Neuronal stem cell (in vitro differentiated cells): ENCODE data around the gene ADIPOR2.
A peak's percentile ranks its signal among the peaks of the same experiment; 100 is the strongest.

ENCODE experiments used
- DNase-seq: peaks from one replicate; pipeline ENCODE4 v3.0.0-alpha.2; 2013; ENCODE audit warnings: low spot score
- H2AFZ ChIP-seq: one replicate; pipeline ENCODE4 v1.6.1; 2013; ENCODE audit warnings: mild to moderate bottlenecking, low read length, inconsistent platforms
- H2AK5ac ChIP-seq: 2 replicates; pipeline ENCODE4 v1.6.1; 2013; ENCODE audit warnings: low read depth, mild to moderate bottlenecking, inconsistent platforms, low read length, moderate library complexity, mixed read lengths
- H2BK120ac ChIP-seq: 2 replicates; pipeline ENCODE4 v1.6.1; 2013; ENCODE audit warnings: low read depth, mild to moderate bottlenecking, inconsistent platforms, low read length, moderate library complexity, mixed read lengths
- H2BK12ac ChIP-seq: one replicate; pipeline ENCODE4 v1.6.1; 2013; ENCODE audit warnings: low read length, inconsistent platforms
- H2BK15ac ChIP-seq: 2 replicates; pipeline ENCODE4 v1.6.1; 2013; ENCODE audit warnings: mild to moderate bottlenecking, low read length, inconsistent platforms, mixed read lengths
- H2BK5ac ChIP-seq: one replicate; pipeline ENCODE4 v1.6.1; 2013; ENCODE audit warnings: inconsistent platforms, mild to moderate bottlenecking, low read length, moderate library complexity
- H3K14ac ChIP-seq: one replicate; pipeline ENCODE4 v1.6.1; 2013; ENCODE audit warnings: low read length, inconsistent platforms
- H3K18ac ChIP-seq: 2 replicates; pipeline ENCODE4 v1.6.1; 2013; ENCODE audit warnings: low read length, inconsistent platforms
- H3K23ac ChIP-seq: 2 replicates; pipeline ENCODE4 v1.6.1; 2013; ENCODE audit warnings: low read depth, mild to moderate bottlenecking, mixed read lengths, low read length, inconsistent platforms; ENCODE audit not compliant: poor library complexity
- H3K27ac ChIP-seq: replicated peaks from 3 replicates; pipeline ENCODE4 v1.5.1; 2013; ENCODE audit warnings: low read length, inconsistent platforms
- H3K27me3 ChIP-seq, 3 experiments: 2 replicates each; pipeline ENCODE4 v1.6.1; 2013; ENCODE audit warnings: low read length in 3 of 3, mild to moderate bottlenecking in 2 of 3, inconsistent platforms in 1 of 3, low read depth in 1 of 3, mixed read lengths in 1 of 3, moderate library complexity in 1 of 3; ENCODE audit not compliant: control insufficient read depth in 3 of 3, insufficient read depth in 3 of 3
- H3K36me3 ChIP-seq, 2 donors: replicated peaks in 1 of 2; 2 replicates each; pipeline ENCODE4 v1.6.1; 2013; ENCODE audit warnings: low read length in 2 of 2; ENCODE audit not compliant: control insufficient read depth in 2 of 2, insufficient read depth in 2 of 2
- H3K4ac ChIP-seq: 2 replicates; pipeline ENCODE4 v1.6.1; 2013; ENCODE audit warnings: inconsistent platforms, mild to moderate bottlenecking, low read length, moderate library complexity
- H3K4me1 ChIP-seq, 2 donors: 1 replicate in 1 of 2; 2 replicates in 1 of 2; pipeline ENCODE4 v1.6.1; 2013; ENCODE audit warnings: low read length in 2 of 2, low read depth in 1 of 2; ENCODE audit not compliant: control insufficient read depth in 2 of 2, insufficient read depth in 1 of 2
- H3K4me2 ChIP-seq: one replicate; pipeline ENCODE4 v1.6.1; 2013; ENCODE audit warnings: mild to moderate bottlenecking, low read length, inconsistent platforms; ENCODE audit not compliant: insufficient read depth, poor library complexity, severe bottlenecking
- H3K4me3 ChIP-seq, 2 donors: 2 replicates each; pipeline ENCODE4 v1.5.1; 2013; ENCODE audit warnings: low read length in 2 of 2, mild to moderate bottlenecking in 2 of 2, inconsistent platforms in 1 of 2, moderate library complexity in 1 of 2
- H3K79me1 ChIP-seq: one replicate; pipeline ENCODE4 v1.6.1; 2013; ENCODE audit warnings: low read depth, mild to moderate bottlenecking, inconsistent platforms, low read length, moderate library complexity
- H3K9ac ChIP-seq: one replicate; pipeline ENCODE4 v1.6.1; 2013; ENCODE audit warnings: mild to moderate bottlenecking, low read depth, low read length, inconsistent platforms; ENCODE audit not compliant: poor library complexity
- H3K9me3 ChIP-seq, 2 donors: replicated peaks in 1 of 2; 2 replicates each; pipeline versions ENCODE3 to v1.6.1; 2013; ENCODE audit warnings: low read length in 2 of 2, mild to moderate bottlenecking in 2 of 2, inconsistent platforms in 1 of 2, low read depth in 1 of 2, mixed read lengths in 1 of 2, moderate library complexity in 1 of 2; ENCODE audit not compliant: control insufficient read depth in 2 of 2, insufficient read depth in 1 of 2
- H4K8ac ChIP-seq: one replicate; pipeline ENCODE4 v1.6.1; 2013; ENCODE audit warnings: low read depth, mild to moderate bottlenecking, inconsistent platforms, low read length, moderate library complexity
- H4K91ac ChIP-seq: one replicate; pipeline ENCODE4 v1.6.1; 2013; ENCODE audit warnings: low read length, low read depth, mild to moderate bottlenecking, inconsistent platforms; ENCODE audit not compliant: poor library complexity
- WGBS, 2 donors: extraction: QIAGEN DNeasy Blood & Tissue Kit; methylation state at CpG; one replicate each; pipeline ENCODE4 v1.1.7; 2013; ENCODE audit warnings: missing lambda C conversion rate in 2 of 2, mixed read lengths in 1 of 2; ENCODE audit not compliant: insufficient read length in 2 of 2, insufficient replicate concordance in 1 of 2; ENCODE audit errors: extremely low coverage in 2 of 2; 5-methylcytosine and 5-hydroxymethylcytosine counted together

Gene ADIPOR2

GRCh38 chr12:1809591-1810190, 118.8 kb downstream of the ADIPOR2 start:
- H3K4me3 ChIP-seq: no peak overlapping the region
- no peak overlapping the region for H3K14ac ChIP-seq
- H2BK12ac ChIP-seq: no peak overlapping the region
- no peak overlapping the region for H3K27ac ChIP-seq
- no peak overlapping the region for H3K4ac ChIP-seq
- no peak overlapping the region for H2AFZ ChIP-seq
- peaks cover 0 to 7% (median 0%) of the 10 kb centered on the region in 3 experiments for H3K27me3 ChIP-seq
- H4K8ac ChIP-seq: no peak overlapping the region
- H2BK5ac ChIP-seq: no peak overlapping the region
- no peak overlapping the region for H3K18ac ChIP-seq
- H3K4me2 ChIP-seq: no peak overlapping the region
- H2AK5ac ChIP-seq: no peak overlapping the region
- H3K23ac ChIP-seq: no peak overlapping the region
- no peaks in the 10 kb centered on the region for H3K36me3 ChIP-seq
- peaks cover 2% of the 10 kb centered on the region for H3K79me1 ChIP-seq
- no CpG with 5 or more reads among the region's 13 CpGs for WGBS, 2 donors
- H3K9me3 ChIP-seq: peaks cover 2 to 4% of the 10 kb centered on the region in 2 donors
- H2BK120ac ChIP-seq: no peak overlapping the region
- no peak overlapping the region for H4K91ac ChIP-seq
- peaks cover 1 to 3% of the 10 kb centered on the region in 2 donors for H3K4me1 ChIP-seq
- H2BK15ac ChIP-seq: no peak overlapping the region
- DNase-seq: no peak
- H3K9ac ChIP-seq: no peak overlapping the region

- H2BK15ac ChIP-seq: peak overlapping the region; percentile 20
- H3K4me3 ChIP-seq: peak overlapping the region in 1 of 2 donors; percentile 41
- no peak overlapping the region for H2BK5ac ChIP-seq
- H3K36me3 ChIP-seq: no peaks in the 10 kb centered on the region
- peaks cover 0 to 10% (median 0%) of the 10 kb centered on the region in 3 experiments for H3K27me3 ChIP-seq
- no peak overlapping the region for H4K8ac ChIP-seq
- H2BK120ac ChIP-seq: no peak overlapping the region
- peak overlapping the region; percentile 47 for H3K9ac ChIP-seq
- peak overlapping the region; percentile 20 for H3K18ac ChIP-seq
- DNase-seq: no peak
- no peak overlapping the region for H2AFZ ChIP-seq
- no peak overlapping the region for H2AK5ac ChIP-seq
- no peak overlapping the region for H3K4ac ChIP-seq
- peak overlapping the region; percentile 12 for H3K23ac ChIP-seq
- peak overlapping the region; percentile 59 for H3K14ac ChIP-seq
- H4K91ac ChIP-seq: peak overlapping the region; percentile 47
- WGBS, 2 donors: no CpG with 5 or more reads among the region's 21 CpGs
- peaks cover 0 to 2% of the 10 kb centered on the region in 2 donors for H3K4me1 ChIP-seq
- H3K4me2 ChIP-seq: no peak overlapping the region
- H3K27ac ChIP-seq: no peak overlapping the region
- no peaks in the 10 kb centered on the region for H3K79me1 ChIP-seq
- H2BK12ac ChIP-seq: peak overlapping the region; percentile 73
- peaks cover 2 to 4% of the 10 kb centered on the region in 2 donors for H3K9me3 ChIP-seq
These were observed 119.5 kb downstream of the ADIPOR2 start for GRCh38 chr12:1810201-1810930.

- Histone ChIP-seq H3K9ac (peak overlapping the region; percentile 47), H2AFZ (no peak overlapping the region), H3K36me3 (no peaks in the 10 kb centered on the region), H3K4me2 (no peak overlapping the region), H3K27ac (no peak overlapping the region), H3K79me1 (no peaks in the 10 kb centered on the region), H3K23ac (peak overlapping the region; percentile 12), H3K4me1 (peaks cover 0 to 2% of the 10 kb centered on the region in 2 donors), H3K4me3 (no peak overlapping the region), H2BK15ac (peak overlapping the region; percentile 20), H3K9me3 (peaks cover 2 to 4% of the 10 kb centered on the region in 2 donors), H2AK5ac (peak overlapping the region; percentile 26), H3K27me3 (peaks cover 0 to 10% (median 0%) of the 10 kb centered on the region in 3 experiments), H4K91ac (peak overlapping the region; percentile 47), H3K14ac (peak overlapping the region; percentile 59), H4K8ac (no peak overlapping the region), H2BK5ac (no peak overlapping the region), H3K4ac (no peak overlapping the region), H3K18ac (peak overlapping the region; percentile 20), H2BK120ac (no peak overlapping the region), H2BK12ac (peak overlapping the region; percentile 73)
- WGBS, 2 donors: no CpG with 5 or more reads among the region's 10 CpGs
- DNase-seq: no peak
These were observed 120.0 kb downstream of the ADIPOR2 start for GRCh38 chr12:1810931-1811280.

- no peak overlapping the region for H3K27ac ChIP-seq
- H3K27me3 ChIP-seq: peaks cover 0 to 10% (median 0%) of the 10 kb centered on the region in 3 experiments
- H3K4me3 ChIP-seq: no peak overlapping the region
- no peak overlapping the region for H4K8ac ChIP-seq
- no peak overlapping the region for H3K23ac ChIP-seq
- no peak overlapping the region for H2BK120ac ChIP-seq
- H4K91ac ChIP-seq: no peak overlapping the region
- H3K9me3 ChIP-seq: peaks cover 2 to 4% of the 10 kb centered on the region in 2 donors
- H3K36me3 ChIP-seq: no peaks in the 10 kb centered on the region
- peaks cover 0 to 2% of the 10 kb centered on the region in 2 donors for H3K4me1 ChIP-seq
- no peak overlapping the region for H3K4me2 ChIP-seq
- H3K4ac ChIP-seq: no peak overlapping the region
- no peak overlapping the region for H2BK12ac ChIP-seq
- H2BK15ac ChIP-seq: peak overlapping the region; percentile 20
- no CpG with 5 or more reads among the region's 27 CpGs for WGBS, 2 donors
- H3K18ac ChIP-seq: peak overlapping the region; percentile 44
- H3K79me1 ChIP-seq: no peaks in the 10 kb centered on the region
- H3K9ac ChIP-seq: peak overlapping the region; percentile 47
- no peak for DNase-seq
- H2AK5ac ChIP-seq: peak overlapping the region; percentile 26
- H2AFZ ChIP-seq: no peak overlapping the region
- H2BK5ac ChIP-seq: no peak overlapping the region
- H3K14ac ChIP-seq: no peak overlapping the region
These were observed 120.5 kb downstream of the ADIPOR2 start for GRCh38 chr12:1811281-1811947.
